GM12891 (cell line): Measurements from ENCODE around the gene RNF115.
"Not testable (repeated sequence)": the region's sequence is repeated elsewhere in the genome, so short reads cannot be mapped to it uniquely, and the experiment has no call there.

ENCODE experiments used
- PAX5 ChIP-seq: IDR thresholded peaks from 2 replicates; pipeline ENCODE4 v1.6.1; 2011; ENCODE audit warnings: low read length, moderate library complexity, mild to moderate bottlenecking; ENCODE audit not compliant: insufficient read depth, severe bottlenecking
- POLR2A ChIP-seq: IDR thresholded peaks from 2 replicates; pipeline ENCODE4 v1.6.1; 2011; ENCODE audit warnings: low read depth, low read length, control low read depth
- POLR2AphosphoS5 ChIP-seq: IDR thresholded peaks from 2 replicates; pipeline ENCODE4 v1.6.1; 2011; ENCODE audit warnings: low read depth, low read length, control low read depth
- POU2F2 ChIP-seq: IDR thresholded peaks from 2 replicates; pipeline ENCODE4 v1.6.1; 2011; ENCODE audit warnings: low read depth, mild to moderate bottlenecking, control low read depth, low read length, moderate library complexity
- SPI1 ChIP-seq: IDR thresholded peaks from 2 replicates; pipeline ENCODE4 v1.6.1; 2011; ENCODE audit warnings: low read depth, low read length, control low read depth
- TAF1 ChIP-seq: IDR thresholded peaks from 2 replicates; pipeline ENCODE4 v1.6.1; 2011; ENCODE audit warnings: low read depth, low read length, control low read depth

DNA sequence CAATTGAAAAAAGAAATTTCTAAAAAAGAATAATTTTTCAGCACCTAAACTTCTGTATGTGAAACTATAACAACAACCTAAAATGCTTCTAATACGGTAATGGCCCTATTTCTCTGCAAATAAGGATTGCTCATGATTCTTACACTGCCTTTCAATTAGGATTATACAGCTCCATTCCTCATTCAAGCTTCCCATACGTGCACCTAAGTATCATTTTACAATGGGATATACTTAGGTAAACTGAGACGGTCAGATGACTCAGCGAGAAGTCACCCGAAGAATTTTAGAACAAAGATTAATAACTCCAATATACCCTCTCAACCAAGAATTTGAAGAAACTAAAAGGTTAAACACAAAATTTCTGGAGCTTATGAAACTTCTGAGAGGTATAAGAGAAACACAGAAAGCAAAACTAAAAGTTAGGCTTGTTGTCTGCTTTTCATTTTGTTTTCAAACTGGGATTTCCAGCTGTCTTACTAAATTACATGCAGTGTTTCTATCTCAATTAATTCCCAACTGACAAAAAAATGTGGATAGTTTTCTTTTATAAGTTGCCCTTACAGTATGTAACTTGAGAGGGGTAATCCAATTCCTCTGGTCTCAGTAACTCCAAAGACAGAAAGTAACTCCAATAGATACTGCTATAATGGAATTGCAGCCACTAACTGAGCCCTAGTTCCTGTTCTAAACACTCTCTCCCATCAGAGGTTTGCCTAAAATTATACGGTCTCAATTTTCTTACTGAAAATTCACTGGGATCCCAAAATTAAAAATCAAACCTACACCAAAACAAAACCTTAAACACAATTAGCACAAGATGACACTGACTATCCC, 10.7 kb downstream of the RNF115 start:
- TF ChIP-seq POLR2A, SPI1, TAF1, POLR2AphosphoS5, POU2F2, PAX5: not testable (repeated sequence)
